Progenitor cell of endocrine pancreas (in vitro differentiated cells): ENCODE measurements around the gene UBASH3B. TPM values are rescaled to one million over a fixed set of nuclear protein-coding genes. Genes with fewer than 3 reads are reported as not detected.

Experiments used
- DNase-seq: peaks from one replicate; pipeline ENCODE4 v3.0.0; 2021; ENCODE audit warnings: low spot score; ENCODE audit not compliant: unreplicated experiment
- H3K27ac Mint-ChIP-seq: 2 replicates; pipeline ENCODE4 v1.8.0; 2021; ENCODE audit warnings: mild to moderate bottlenecking, moderate library complexity, mixed read lengths
- H3K27me3 Mint-ChIP-seq: 2 replicates; pipeline ENCODE4 v1.8.0; 2021; ENCODE audit warnings: mixed read lengths
- H3K36me3 Mint-ChIP-seq: 2 replicates; pipeline ENCODE4 v1.8.0; 2022; ENCODE audit warnings: mixed read lengths; ENCODE audit not compliant: insufficient read depth
- H3K4me1 Mint-ChIP-seq: 2 replicates; pipeline ENCODE4 v1.8.0; 2021; ENCODE audit warnings: low read depth, mixed read lengths
- H3K4me3 Mint-ChIP-seq: 2 replicates; pipeline ENCODE4 v1.8.0; 2021; ENCODE audit warnings: low read depth, mild to moderate bottlenecking, moderate library complexity, mixed read lengths
- H3K9me3 Mint-ChIP-seq: 2 replicates; pipeline ENCODE4 v1.8.0; 2021; ENCODE audit warnings: low read depth, mixed read lengths
- CTCF ChIP-seq: fragments of 200-600 bp; sonication (generic); IDR thresholded peaks from one replicate; pipeline ENCODE4 v1.5.0; 2021; ENCODE audit warnings: antibody characterized with exemption, mild to moderate bottlenecking; ENCODE audit not compliant: unreplicated experiment
- total RNA-seq: library from RNA; stranded (reverse); gene quantifications from 2 replicates; pipeline ENCODE4 v1.2.1, GENCODE V29; 2021

UBASH3B gene
- total RNA-seq, 1 donor from 2014 or later = 2.4 TPM

DNA sequence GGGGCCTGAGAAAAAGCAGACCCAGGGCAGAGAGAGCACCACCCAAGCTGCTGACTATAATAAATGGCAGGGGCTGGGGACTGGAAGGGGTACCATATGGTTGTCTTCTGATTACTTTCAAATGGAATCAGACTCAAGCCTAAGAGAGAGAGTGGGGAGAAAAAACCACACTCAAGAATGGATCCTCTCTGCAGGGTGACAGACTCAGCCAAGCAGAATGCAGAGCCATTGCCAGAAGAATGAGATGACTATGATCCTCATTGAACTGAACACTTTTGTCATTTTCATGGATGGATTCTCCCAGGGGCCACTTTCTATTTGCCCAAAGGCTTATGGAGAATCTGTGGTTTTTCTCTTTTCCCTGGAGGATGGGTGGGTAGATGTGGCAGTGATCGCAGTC is 8.7 kb downstream of the UBASH3B start:
- Mint-ChIP-seq H3K27me3 (peaks cover 24% of the 10 kb centered on the region), H3K4me3 (no peak overlapping the region), H3K27ac (no peak overlapping the region), H3K36me3 (no peaks in the 10 kb centered on the region), H3K4me1 (no peaks in the 10 kb centered on the region), H3K9me3 (peaks cover 2% of the 10 kb centered on the region)
- no peak for DNase-seq
- no peak for TF ChIP-seq CTCF

DNA sequence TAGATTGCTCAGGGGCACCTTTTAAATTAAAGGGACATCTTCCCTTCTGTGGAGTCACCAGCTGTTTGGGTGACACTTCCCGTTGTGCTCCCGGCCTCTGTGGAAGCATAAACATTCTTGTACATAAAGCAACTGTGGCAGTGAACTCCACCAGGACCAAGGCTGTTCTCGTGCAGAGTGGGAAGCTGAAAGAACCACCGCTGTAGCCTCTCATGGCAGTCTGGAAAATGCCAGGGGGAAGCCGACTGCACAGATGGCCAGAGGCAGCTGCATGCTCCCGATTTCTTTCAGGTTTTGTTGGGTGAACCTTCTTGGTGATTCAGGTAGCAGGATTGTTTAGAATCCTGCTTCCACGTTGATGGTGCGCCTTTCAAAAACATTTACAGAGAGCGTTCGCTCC is 10.3 kb downstream of the UBASH3B start:
- no peak for TF ChIP-seq CTCF
- H3K4me3 Mint-ChIP-seq = no peak overlapping the region
- H3K27me3 Mint-ChIP-seq = peaks cover 10% of the 10 kb centered on the region
- H3K9me3 Mint-ChIP-seq = peaks cover 5% of the 10 kb centered on the region
- H3K27ac Mint-ChIP-seq = no peak overlapping the region
- DNase-seq = no peak
- H3K4me1 Mint-ChIP-seq = no peaks in the 10 kb centered on the region
- H3K36me3 Mint-ChIP-seq = no peaks in the 10 kb centered on the region

GRCh38 chr11:122666743-122667142 is 11.2 kb downstream of the UBASH3B start:
- Mint-ChIP-seq H3K4me1 (no peaks in the 10 kb centered on the region), H3K27me3 (peaks cover 8% of the 10 kb centered on the region), H3K9me3 (peaks cover 5% of the 10 kb centered on the region), H3K36me3 (no peaks in the 10 kb centered on the region), H3K4me3 (no peak overlapping the region), H3K27ac (no peak overlapping the region)
- no peak for TF ChIP-seq CTCF
- DNase-seq = no peak

GRCh38 chr11:122668562-122669090 is 13.1 kb downstream of the UBASH3B start:
- no peak overlapping the region for H3K27ac Mint-ChIP-seq
- TF ChIP-seq CTCF = no peak
- no peaks in the 10 kb centered on the region for H3K36me3 Mint-ChIP-seq
- no peaks in the 10 kb centered on the region for H3K4me1 Mint-ChIP-seq
- peaks cover 5% of the 10 kb centered on the region for H3K9me3 Mint-ChIP-seq
- no peak for DNase-seq
- H3K27me3 Mint-ChIP-seq = peaks cover 8% of the 10 kb centered on the region
- no peak overlapping the region for H3K4me3 Mint-ChIP-seq

DNA sequence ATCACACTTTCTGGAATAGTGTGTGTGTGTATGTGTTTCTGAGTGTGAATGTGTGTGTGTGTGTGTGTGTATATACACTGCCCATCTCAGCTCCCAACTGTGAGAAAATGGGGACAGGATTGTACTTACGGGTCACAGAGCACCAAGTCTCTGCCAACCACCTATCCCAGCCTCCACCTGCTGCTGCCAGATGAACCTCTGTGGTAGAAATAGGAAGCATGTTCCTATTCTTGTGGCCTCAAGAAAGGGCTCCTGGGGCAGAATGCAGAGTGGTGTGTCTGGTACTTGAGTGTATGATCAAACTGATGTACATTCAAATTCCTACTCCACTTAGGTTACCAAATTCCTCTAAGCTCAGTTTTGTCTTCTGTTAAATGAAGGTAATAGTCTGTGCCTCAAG is 14.6 kb downstream of the UBASH3B start:
- Mint-ChIP-seq H3K27me3 (peaks cover 4% of the 10 kb centered on the region), H3K4me1 (peaks cover under 1% of the 10 kb centered on the region), H3K27ac (no peak overlapping the region), H3K4me3 (no peak overlapping the region), H3K36me3 (no peaks in the 10 kb centered on the region), H3K9me3 (peaks cover 5% of the 10 kb centered on the region)
- no peak for DNase-seq
- TF ChIP-seq CTCF = no peak
